PFSK-1 (cell line): Measurements from ENCODE around the gene PRDM15.

Experiments
- FOXP2 ChIP-seq: optimal IDR thresholded peaks from 2 replicates; pipeline ENCODE3; 2011; ENCODE audit warnings: borderline replicate concordance, control low read depth, inconsistent platforms; ENCODE audit not compliant: insufficient read depth; ENCODE audit errors: extremely low read length, extremely low read depth
- POLR2AphosphoS5 ChIP-seq: IDR thresholded peaks from 2 replicates; pipeline ENCODE4 v1.6.1; 2012; ENCODE audit warnings: low read depth, mild to moderate bottlenecking, control low read depth, low read length, moderate library complexity
- REST ChIP-seq, 2 experiments: IDR thresholded peaks; 2 replicates each; pipeline versions ENCODE4 v1.6.1 to v1.8.0; 2011 to 2012; ENCODE audit warnings: low read depth in 2 of 2, low read length in 2 of 2, control low read depth in 1 of 2, inconsistent platforms in 1 of 2, mild to moderate bottlenecking in 1 of 2, moderate library complexity in 1 of 2; ENCODE audit not compliant: insufficient read depth in 1 of 2

GRCh38 chr21:41894511-41894910, 15.4 kb upstream of the PRDM15 start:
- TF ChIP-seq FOXP2 (no peak), REST (IDR thresholded peaks at IDR 0.05; ENCODE audit: insufficient read depth in 1 of 2, low read depth in 2 of 2, low read length in 2 of 2) (no peak), POLR2AphosphoS5 (no peak)
